Measurements from ENCODE around the gene G3BP1.

DNA sequence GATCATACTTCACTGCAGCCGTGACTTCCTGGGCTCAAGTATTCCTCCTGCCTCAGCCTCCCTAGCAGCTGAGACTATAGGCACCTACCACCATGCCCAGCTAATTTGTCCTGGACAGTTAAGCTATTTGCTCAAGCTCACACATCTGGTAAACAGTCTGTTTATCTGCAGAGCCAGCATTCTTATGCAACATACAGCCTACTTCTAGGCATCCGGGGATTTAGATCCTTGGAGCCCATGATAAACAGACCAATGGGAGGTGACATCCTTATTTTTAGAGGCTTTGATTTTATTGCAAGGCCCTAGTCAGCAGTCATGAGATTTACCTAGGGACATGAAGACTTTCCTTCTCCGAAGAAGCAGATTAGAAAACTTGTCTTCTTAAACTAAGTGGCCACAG lies 34.3 kb upstream of the G3BP1 start:
- TF ChIP-seq, protein P1, sequence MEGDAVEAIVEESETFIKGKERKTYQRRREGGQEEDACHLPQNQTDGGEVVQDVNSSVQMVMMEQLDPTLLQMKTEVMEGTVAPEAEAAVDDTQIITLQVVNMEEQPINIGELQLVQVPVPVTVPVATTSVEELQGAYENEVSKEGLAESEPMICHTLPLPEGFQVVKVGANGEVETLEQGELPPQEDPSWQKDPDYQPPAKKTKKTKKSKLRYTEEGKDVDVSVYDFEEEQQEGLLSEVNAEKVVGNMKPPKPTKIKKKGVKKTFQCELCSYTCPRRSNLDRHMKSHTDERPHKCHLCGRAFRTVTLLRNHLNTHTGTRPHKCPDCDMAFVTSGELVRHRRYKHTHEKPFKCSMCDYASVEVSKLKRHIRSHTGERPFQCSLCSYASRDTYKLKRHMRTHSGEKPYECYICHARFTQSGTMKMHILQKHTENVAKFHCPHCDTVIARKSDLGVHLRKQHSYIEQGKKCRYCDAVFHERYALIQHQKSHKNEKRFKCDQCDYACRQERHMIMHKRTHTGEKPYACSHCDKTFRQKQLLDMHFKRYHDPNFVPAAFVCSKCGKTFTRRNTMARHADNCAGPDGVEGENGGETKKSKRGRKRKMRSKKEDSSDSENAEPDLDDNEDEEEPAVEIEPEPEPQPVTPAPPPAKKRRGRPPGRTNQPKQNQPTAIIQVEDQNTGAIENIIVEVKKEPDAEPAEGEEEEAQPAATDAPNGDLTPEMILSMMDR (IDR thresholded peaks at IDR 0.05), result no peak
- TF ChIP-seq POLR2A (IDR thresholded peaks at IDR 0.05), result no peak

All from uterus (tissue), 2 donors.